GM18505 (cell line): Measurements from ENCODE around the gene ZSWIM5.

Experiments used
- ATAC-seq: cut with Tn5 transposase; IDR thresholded peaks from one replicate; pipeline ENCODE4 v1.9.1; 2021; ENCODE audit not compliant: unreplicated experiment
- POLR2A ChIP-seq: IDR thresholded peaks from 4 replicates; pipeline ENCODE4 v1.6.1; 2011; ENCODE audit warnings: borderline replicate concordance; ENCODE audit not compliant: insufficient read depth, insufficient read length; ENCODE audit errors: extremely low read depth

ZSWIM5 gene

DNA sequence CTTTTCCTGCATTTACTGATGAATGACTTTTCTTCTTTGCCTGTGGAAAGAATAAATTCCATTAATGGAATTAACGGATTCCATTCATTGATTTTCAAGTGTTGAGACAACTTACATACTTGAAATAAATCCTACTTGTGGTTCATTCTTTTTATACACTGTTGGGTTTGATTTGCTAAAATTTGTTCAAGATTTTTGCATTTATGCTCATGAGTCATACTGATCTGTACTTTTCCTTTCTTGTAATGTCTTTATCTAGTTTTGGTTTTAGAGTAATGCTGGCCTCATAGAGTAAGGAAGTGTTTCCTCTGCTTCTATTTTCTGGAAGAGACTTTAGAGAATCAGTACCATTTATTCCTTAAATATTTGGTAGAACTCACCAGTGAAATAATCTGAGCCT is 180.0 kb downstream of the ZSWIM5 start:
- no peak for ATAC-seq
- TF ChIP-seq POLR2A, result no peak

GRCh38 chr1:45023663-45024062 is 182.7 kb downstream of the ZSWIM5 start:
- no peak for ATAC-seq
- no peak for TF ChIP-seq POLR2A

GRCh38 chr1:45018599-45019230 is 187.7 kb downstream of the ZSWIM5 start:
- ATAC-seq, result no peak
- TF ChIP-seq POLR2A, result no peak

DNA sequence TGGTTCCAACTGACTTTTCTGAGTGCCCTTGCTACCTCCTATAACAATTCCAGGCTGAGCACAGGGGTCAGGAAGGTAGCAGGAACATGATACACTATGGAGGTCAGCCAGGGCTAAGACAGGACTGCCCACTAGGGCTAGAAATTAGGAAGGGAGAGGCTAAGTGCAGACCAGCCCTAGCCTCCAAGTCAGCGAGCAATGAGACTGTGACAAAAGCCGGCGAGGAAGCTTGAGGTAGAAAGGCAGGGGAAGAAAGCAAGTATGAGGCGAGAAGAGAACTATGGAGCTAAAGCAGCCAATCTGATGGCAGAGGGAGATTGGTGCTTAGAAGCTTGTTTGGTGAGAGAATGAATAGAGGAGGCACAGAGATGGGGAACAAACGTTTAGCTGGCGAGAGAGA is 189.6 kb downstream of the ZSWIM5 start:
- no peak for TF ChIP-seq POLR2A
- ATAC-seq, result no peak

DNA sequence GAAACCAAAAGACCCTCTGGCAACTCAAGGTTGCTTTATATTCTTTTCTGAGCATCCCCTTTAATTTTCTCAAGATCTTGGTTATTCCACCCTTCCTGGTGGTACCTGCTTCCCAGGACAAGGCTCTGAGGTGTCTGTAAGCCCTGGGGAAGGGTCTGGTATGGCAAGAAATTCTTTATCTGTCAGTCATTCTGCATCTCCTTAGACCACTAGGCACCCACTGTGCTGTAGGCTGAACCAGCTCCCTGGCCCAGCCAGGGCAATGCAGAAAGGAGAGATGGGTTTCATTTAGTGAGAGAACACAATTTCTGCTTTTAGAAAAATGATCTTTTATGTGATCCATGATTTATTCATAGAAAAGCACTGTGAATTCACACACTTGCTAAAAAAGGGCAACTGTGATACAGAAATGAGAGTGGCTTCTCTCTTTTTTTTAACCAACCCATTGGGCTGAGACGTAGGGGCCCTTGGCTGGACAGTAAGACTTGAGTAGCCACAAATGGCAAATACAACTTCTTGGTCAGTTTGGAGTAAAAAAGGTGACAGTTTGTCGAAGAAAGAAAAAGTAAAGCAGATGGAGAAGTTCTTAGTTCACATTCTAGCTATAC is 190.2 kb downstream of the ZSWIM5 start:
- no peak for ATAC-seq
- TF ChIP-seq POLR2A, result no peak

DNA sequence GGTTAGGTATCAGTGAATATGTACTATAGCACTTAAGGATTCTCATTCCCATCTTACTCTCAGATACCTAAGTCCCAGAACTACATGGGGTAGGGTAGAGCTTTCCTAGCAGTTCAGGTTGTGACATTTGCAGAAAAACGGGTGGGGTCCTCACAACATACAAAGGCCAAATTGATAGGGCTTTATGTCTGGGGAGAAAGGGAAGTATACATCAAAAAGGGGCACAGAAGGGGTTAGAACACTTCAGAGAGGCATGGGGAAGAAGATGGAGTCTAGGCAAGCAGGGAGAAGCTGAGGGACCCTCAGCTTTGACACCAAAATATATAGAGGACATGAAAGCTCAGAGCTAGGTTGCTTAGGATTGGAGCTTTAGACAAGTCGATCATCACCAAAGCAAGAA is 190.7 kb downstream of the ZSWIM5 start:
- TF ChIP-seq POLR2A, result no peak
- no peak for ATAC-seq

DNA sequence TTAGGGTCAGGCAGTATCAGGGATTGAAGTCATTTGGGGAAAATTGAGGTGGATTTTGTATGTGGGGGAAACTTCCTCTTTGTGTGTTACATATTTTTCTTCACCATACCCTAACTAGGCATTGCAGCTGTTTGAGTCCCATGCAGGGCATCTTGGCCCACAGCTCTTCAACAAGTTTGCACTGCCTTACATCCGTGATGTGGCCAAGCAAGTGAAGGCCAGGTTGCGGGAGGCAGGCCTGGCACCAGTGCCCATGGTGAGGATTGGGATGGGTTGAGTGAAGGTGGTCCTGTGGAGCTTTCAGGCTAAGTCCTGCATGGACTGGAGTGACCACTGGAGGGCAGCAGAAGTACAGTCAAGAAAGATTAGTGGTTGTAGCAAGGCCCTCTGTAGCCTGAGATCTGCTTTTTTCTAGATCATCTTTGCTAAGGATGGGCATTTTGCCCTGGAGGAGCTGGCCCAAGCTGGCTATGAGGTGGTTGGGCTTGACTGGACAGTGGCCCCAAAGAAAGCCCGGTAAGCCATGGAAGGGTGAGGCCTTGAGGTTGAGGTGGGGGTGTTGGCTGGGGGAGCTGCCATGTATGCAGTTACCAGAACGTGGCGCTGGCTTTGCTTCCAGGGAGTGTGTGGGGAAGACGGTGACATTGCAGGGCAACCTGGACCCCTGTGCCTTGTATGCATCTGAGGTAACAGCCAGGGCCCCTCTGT is 191.9 kb downstream of the ZSWIM5 start:
- no peak for ATAC-seq
- TF ChIP-seq POLR2A, result no peak

DNA sequence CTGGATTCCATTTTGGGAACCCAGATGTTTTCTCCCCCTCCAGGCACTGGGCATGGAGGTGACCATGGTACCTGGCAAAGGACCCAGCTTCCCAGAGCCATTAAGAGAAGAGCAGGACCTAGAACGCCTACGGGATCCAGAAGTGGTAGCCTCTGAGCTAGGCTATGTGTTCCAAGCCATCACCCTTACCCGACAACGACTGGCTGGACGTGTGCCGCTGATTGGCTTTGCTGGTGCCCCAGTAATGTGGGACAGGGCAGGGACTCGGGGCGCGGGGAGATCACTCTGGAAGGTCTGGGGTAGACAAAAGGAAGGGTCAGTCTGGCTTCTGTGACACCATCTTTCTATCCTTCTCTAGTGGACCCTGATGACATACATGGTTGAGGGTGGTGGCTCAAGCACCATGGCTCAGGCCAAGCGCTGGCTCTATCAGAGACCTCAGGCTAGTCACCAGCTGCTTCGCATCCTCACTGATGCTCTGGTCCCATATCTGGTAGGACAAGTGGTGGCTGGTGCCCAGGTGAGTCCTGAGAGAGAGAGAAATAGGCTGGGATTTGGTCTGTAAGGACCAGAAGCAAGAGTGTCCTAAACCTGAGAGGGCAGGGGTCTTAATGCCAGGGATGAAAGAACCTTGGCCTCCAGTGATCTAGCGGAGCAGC is 192.7 kb downstream of the ZSWIM5 start:
- ATAC-seq, result no peak
- TF ChIP-seq POLR2A, result no peak

GRCh38 chr1:45012639-45013278 is 193.6 kb downstream of the ZSWIM5 start:
- no peak for ATAC-seq
- no peak for TF ChIP-seq POLR2A

GRCh38 chr1:45011837-45012638 is 194.4 kb downstream of the ZSWIM5 start, which contains the start of gene UROD:
Gene UROD (plus strand): TSS chr1:45012254. CDS start chr1:45012266, 12 bp downstream.
- peak; percentile 62 for ATAC-seq
- TF ChIP-seq POLR2A, result peak; percentile 86

DNA sequence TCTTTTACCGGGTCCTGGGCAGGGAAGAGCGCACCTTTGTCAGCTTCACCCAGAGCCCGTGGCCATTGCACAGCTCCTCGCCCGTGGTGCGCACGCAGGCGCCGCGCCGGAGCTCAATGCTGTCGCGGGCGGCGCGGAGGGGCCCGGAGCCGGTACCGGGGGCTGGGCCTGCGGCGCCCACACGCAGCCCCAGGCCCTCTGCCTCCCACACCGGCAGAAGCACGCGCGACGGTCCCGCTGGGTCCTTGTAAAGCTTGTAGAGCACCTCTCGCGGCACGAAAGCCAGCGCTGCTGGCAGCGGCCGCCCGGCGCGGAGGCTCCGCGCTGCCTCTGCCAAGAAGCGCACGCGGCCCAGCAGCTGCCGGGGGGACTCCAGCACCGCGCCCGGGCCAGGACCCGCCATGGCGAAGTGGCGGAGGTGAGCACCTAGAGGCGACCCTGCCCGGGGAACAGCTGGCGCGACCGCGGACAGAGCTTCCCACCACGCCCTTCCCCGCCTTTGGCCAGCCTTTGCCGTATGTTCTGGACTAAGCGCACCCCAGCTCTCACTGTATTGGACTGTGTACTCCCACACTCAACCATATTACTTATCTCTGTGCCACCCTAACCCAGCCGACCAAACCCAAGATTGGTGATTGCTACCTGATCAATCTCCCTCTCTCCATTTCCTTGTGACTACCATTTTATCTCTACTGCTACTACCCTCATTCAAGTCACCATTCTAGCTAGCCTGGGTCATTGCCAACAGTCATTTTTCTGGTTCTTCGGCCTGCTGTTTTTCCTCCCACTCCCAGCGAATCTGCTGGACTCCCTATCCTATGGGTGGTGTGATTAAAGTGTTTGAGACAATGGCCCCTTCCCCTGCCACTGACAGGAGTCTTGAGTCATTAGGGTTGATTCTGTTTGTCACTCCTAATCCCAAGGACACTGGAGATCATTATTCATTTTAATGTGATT is 195.3 kb downstream of the ZSWIM5 start, which contains the start of gene HECTD3:
Gene HECTD3, minus strand, starts transcription at position 470 of the 957 bp plus-strand sequence. Its CDS starts 67 bp downstream, at position 403.
- ATAC-seq, result peak; percentile 58

More for the DNA sequence above, 195.3 kb downstream of the ZSWIM5 start, which contains the start of gene HECTD3:
- peak; percentile 78 for TF ChIP-seq POLR2A
